Neural crest cell (in vitro differentiated cells): ENCODE data around the gene PLXNB1. TPM values are rescaled to one million over a fixed set of nuclear protein-coding genes. Genes with fewer than 3 reads are reported as not detected.

Source experiments
- DNase-seq: peaks from one replicate; pipeline ENCODE4 v3.0.0; 2021; ENCODE audit warnings: low read depth, mixed read lengths, low spot score
- H3K27ac Mint-ChIP-seq: one replicate; pipeline ENCODE4 v1.8.0; 2021; ENCODE audit warnings: mild to moderate bottlenecking, mixed read lengths; ENCODE audit not compliant: unreplicated experiment
- H3K27me3 Mint-ChIP-seq: 2 replicates; pipeline ENCODE4 v1.8.0; 2021; ENCODE audit warnings: low read depth, mild to moderate bottlenecking, mixed read lengths
- H3K36me3 Mint-ChIP-seq: 2 replicates; pipeline ENCODE4 v1.8.0; 2021; ENCODE audit warnings: low read depth, mild to moderate bottlenecking, mixed read lengths
- H3K4me1 Mint-ChIP-seq: 2 replicates; pipeline ENCODE4 v1.8.0; 2021; ENCODE audit warnings: mixed read lengths
- H3K4me3 Mint-ChIP-seq: one replicate; pipeline ENCODE4 v1.8.0; 2021; ENCODE audit warnings: mild to moderate bottlenecking, mixed read lengths
- H3K9me3 Mint-ChIP-seq: 2 replicates; pipeline ENCODE4 v1.8.0; 2021; ENCODE audit warnings: mixed read lengths
- CTCF ChIP-seq: fragments of 200-600 bp; sonication (generic); conservative IDR thresholded peaks from 2 replicates; pipeline ENCODE4 v1.5.0; 2021; ENCODE audit warnings: antibody characterized with exemption, mild to moderate bottlenecking
- total RNA-seq: library from RNA; stranded (reverse); gene quantifications from 2 replicates; pipeline ENCODE4 v1.2.1, GENCODE V29; 2021

PLXNB1 gene
- total RNA-seq, 1 donor from 2014 or later = 180 TPM

- Mint-ChIP-seq H3K4me1 (peaks cover 38% of the 10 kb centered on the region), H3K27me3 (no peaks in the 10 kb centered on the region), H3K27ac (no peak overlapping the region), H3K4me3 (peak overlapping the region; percentile 42), H3K36me3 (peaks cover 4% of the 10 kb centered on the region), H3K9me3 (no peaks in the 10 kb centered on the region)
- TF ChIP-seq CTCF = no peak
- DNase-seq = no peak
These were observed 5.3 kb upstream of the PLXNB1 start for GRCh38 chr3:48435223-48435595.

- H3K9me3 Mint-ChIP-seq = no peaks in the 10 kb centered on the region
- peaks cover 4% of the 10 kb centered on the region for H3K36me3 Mint-ChIP-seq
- TF ChIP-seq CTCF = no peak
- H3K27ac Mint-ChIP-seq = no peak overlapping the region
- peak overlapping the region; percentile 42 for H3K4me3 Mint-ChIP-seq
- H3K4me1 Mint-ChIP-seq = peaks cover 33% of the 10 kb centered on the region
- H3K27me3 Mint-ChIP-seq = no peaks in the 10 kb centered on the region
- no peak for DNase-seq
These were observed 4.8 kb upstream of the PLXNB1 start for GRCh38 chr3:48434591-48435222.

GRCh38 chr3:48433472-48434118 is 3.7 kb upstream of the PLXNB1 start:
- peaks cover 26% of the 10 kb centered on the region for H3K4me1 Mint-ChIP-seq
- peak overlapping the region; percentile 87 for H3K4me3 Mint-ChIP-seq
- no peak for DNase-seq
- H3K9me3 Mint-ChIP-seq = no peaks in the 10 kb centered on the region
- TF ChIP-seq CTCF = no peak
- peaks cover 4% of the 10 kb centered on the region for H3K36me3 Mint-ChIP-seq
- no peaks in the 10 kb centered on the region for H3K27me3 Mint-ChIP-seq
- no peak overlapping the region for H3K27ac Mint-ChIP-seq

GRCh38 chr3:48432411-48433371 is 2.8 kb upstream of the PLXNB1 start:
- Mint-ChIP-seq H3K4me1 (peaks cover 31% of the 10 kb centered on the region), H3K27me3 (no peaks in the 10 kb centered on the region), H3K36me3 (peaks cover 4% of the 10 kb centered on the region), H3K4me3 (peak overlapping the region; percentile 87), H3K27ac (no peak overlapping the region), H3K9me3 (no peaks in the 10 kb centered on the region)
- DNase-seq = no peak
- peak; percentile 16 for TF ChIP-seq CTCF

GRCh38 chr3:48431224-48432029 is 1.5 kb upstream of the PLXNB1 start:
- Mint-ChIP-seq H3K27me3 (no peaks in the 10 kb centered on the region), H3K4me1 (peaks cover 42% of the 10 kb centered on the region), H3K36me3 (peaks cover 4% of the 10 kb centered on the region), H3K27ac (peak overlapping the region; percentile 16), H3K9me3 (no peaks in the 10 kb centered on the region), H3K4me3 (peak overlapping the region; percentile 87)
- DNase-seq = no peak
- TF ChIP-seq CTCF = no peak
